Astrocyte (in vitro differentiated cells and primary cell): ENCODE data around the gene TPRX1.

Experiments
- CTCF ChIP-seq: IDR thresholded peaks from 2 replicates; pipeline ENCODE4 v1.5.1; 2011; ENCODE audit warnings: low read depth, mild to moderate bottlenecking, inconsistent platforms, low read length, moderate library complexity; ENCODE audit not compliant: insufficient read depth
- EZH2 ChIP-seq: IDR thresholded peaks from 2 replicates; pipeline ENCODE4 v1.6.1; 2012; ENCODE audit warnings: mild to moderate bottlenecking, low read length, inconsistent platforms; ENCODE audit not compliant: insufficient read depth

GRCh38 chr19:47767349-47767748, 37.0 kb downstream of the TPRX1 start:
- TF ChIP-seq CTCF (no peak), EZH2 (no peak)
